Measurements from ENCODE around the gene KRTCAP2.

The KRTCAP2 gene

DNA sequence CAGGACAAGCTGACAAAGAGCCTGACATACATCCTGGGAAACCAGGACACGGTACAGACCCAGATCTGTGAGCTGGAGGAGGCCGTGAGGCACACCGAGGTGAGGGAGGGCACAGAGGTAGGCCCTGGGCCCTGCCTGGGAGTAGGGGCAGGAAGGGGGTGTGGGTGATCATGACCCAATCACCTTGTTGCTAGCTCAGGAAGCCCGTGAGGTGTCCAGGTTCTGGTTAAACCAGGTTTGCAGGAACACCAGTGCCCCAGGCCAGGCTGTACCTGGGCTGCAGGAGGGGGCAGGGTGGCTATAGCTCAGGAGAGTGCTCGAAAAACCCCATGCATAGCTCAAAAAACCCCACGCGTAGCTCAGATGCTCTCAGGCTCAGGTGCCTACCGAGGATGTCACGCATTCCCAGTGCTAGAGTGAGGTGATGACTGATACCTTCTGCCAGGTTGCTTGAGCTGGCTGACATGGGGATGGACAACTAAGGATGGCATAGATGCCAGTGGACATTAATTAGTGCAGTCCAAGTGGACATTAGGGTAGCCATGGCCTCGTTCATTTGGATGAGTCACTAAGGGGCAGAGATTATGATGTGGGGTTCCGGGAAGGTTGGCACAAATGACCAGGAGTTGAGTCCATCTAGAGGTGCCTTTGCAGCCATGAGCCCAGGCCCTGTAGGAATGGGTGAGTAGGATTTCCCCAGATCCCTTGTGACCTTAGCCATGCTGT, 4.3 kb upstream of the KRTCAP2 start:
- no peaks in the 10 kb centered on the region for H3K27me3 ChIP-seq (replicated peaks in 2 of 5; ENCODE audit: control insufficient read depth in 4 of 5, insufficient read depth in 5 of 5, low read length in 4 of 5)
- 87% methylated on average over 10 of the region's 11 CpGs for WGBS (ENCODE audit: insufficient coverage)
- ChIA-PET CTCF (interaction anchor here (0.7 to 9.5 kb wide), 16 partner anchors 10 to 415 kb away, joined by 3 to 130 read pairs (median 4); partner anchors contain the start of genes FDPS, MTX1 and THBS3), POLR2A (no interaction called here)
- H3K4me1 ChIP-seq (ENCODE audit: control extremely low read depth in 1 of 4, control insufficient read depth in 4 of 4, insufficient read depth in 4 of 4, low read length in 3 of 4), result peaks cover 0 to 42% (median 34%) of the 10 kb centered on the region in 4 experiments
- no peaks in the 10 kb centered on the region for H3K9me3 ChIP-seq (ENCODE audit: control extremely low read depth in 1 of 5, control insufficient read depth in 4 of 5, insufficient read depth in 2 of 5, low read depth in 1 of 5, low read length in 4 of 5)
- no peak overlapping the region for H3K4me3 ChIP-seq (ENCODE audit: control insufficient read depth in 1 of 7, extremely low read depth in 1 of 7, insufficient read depth in 4 of 7, low read depth in 2 of 7, low read length in 6 of 7)
- no peak for DNase-seq
- peaks cover 7 to 53% (median 19%) of the 10 kb centered on the region in 4 experiments for H3K36me3 ChIP-seq (ENCODE audit: control insufficient read depth in 4 of 4, insufficient read depth in 4 of 4, low read length in 3 of 4)
- H3K27ac ChIP-seq (ENCODE audit: insufficient read depth in 1 of 2, low read depth in 1 of 2, low read length in 2 of 2, poor library complexity in 1 of 2, severe bottlenecking in 2 of 2), result no peak overlapping the region

DNA sequence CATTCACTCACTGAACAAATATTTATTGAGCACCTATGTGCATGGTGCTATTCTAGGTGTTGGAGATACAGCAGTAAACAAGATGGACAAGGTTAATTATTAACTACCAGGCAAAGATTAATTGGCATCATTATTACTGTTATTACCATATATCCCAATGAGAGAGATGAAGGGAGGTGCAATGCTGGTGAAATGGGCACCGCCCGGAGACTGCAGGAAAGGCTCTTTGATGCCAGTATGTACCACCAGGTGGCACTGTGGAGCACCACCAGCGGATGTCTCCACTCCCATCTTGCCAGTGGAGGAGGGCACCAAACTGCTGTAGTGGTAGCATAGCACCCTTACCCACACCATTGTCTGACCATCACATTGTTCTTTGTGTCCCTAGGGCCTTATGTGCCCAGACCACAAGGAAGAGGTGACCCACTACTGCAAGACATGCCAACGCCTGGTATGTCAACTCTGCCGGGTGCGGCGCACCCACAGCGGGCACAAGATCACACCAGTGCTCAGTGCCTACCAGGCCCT, 3.5 kb upstream of the KRTCAP2 start:
- Histone ChIP-seq H3K4me1 (ENCODE audit: control extremely low read depth in 1 of 4, control insufficient read depth in 4 of 4, insufficient read depth in 4 of 4, low read length in 3 of 4) (peaks cover 0 to 47% (median 40%) of the 10 kb centered on the region in 4 experiments), H3K27me3 (replicated peaks in 2 of 5; ENCODE audit: control insufficient read depth in 4 of 5, insufficient read depth in 5 of 5, low read length in 4 of 5) (no peaks in the 10 kb centered on the region), H3K36me3 (ENCODE audit: control insufficient read depth in 4 of 4, insufficient read depth in 4 of 4, low read length in 3 of 4) (peaks cover 7 to 46% (median 19%) of the 10 kb centered on the region in 4 experiments), H3K27ac (ENCODE audit: insufficient read depth in 1 of 2, low read depth in 1 of 2, low read length in 2 of 2, poor library complexity in 1 of 2, severe bottlenecking in 2 of 2) (no peak overlapping the region), H3K4me3 (ENCODE audit: control insufficient read depth in 1 of 7, extremely low read depth in 1 of 7, insufficient read depth in 4 of 7, low read depth in 2 of 7, low read length in 6 of 7) (no peak overlapping the region), H3K9me3 (ENCODE audit: control extremely low read depth in 1 of 5, control insufficient read depth in 4 of 5, insufficient read depth in 2 of 5, low read depth in 1 of 5, low read length in 4 of 5) (no peaks in the 10 kb centered on the region)
- ChIA-PET POLR2A (no interaction called here), CTCF (interaction anchor here (0.7 to 11.0 kb wide), 15 partner anchors 18 to 132 kb away, joined by 3 to 258 read pairs (median 5); partner anchors contain the start of genes FDPS, MTX1 and THBS3)
- peak; percentile 75 to 88 (median 80) for DNase-seq
- WGBS (ENCODE audit: insufficient coverage), result 67% methylated on average over 8 of the region's 8 CpGs

DNA sequence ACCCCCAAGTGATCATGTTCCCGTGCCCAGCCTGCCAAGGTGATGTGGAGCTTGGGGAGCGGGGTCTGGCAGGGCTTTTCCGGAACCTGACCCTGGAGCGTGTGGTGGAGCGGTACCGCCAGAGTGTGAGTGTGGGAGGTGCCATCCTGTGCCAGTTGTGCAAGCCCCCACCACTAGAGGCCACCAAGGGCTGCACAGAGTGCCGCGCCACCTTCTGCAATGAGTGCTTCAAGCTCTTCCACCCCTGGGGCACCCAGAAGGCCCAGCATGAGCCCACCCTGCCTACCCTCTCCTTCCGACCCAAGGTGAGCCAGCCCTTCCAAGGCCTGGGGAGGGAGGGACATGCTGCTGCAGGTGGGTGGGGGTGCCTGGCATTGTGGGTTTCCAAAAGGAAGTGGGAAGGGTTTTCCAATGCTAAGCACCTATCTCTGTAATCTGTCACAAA, 2.8 kb upstream of the KRTCAP2 start:
- Histone ChIP-seq H3K4me3 (ENCODE audit: control insufficient read depth in 1 of 7, extremely low read depth in 1 of 7, insufficient read depth in 4 of 7, low read depth in 2 of 7, low read length in 6 of 7) (no peak overlapping the region), H3K36me3 (ENCODE audit: control insufficient read depth in 4 of 4, insufficient read depth in 4 of 4, low read length in 3 of 4) (peaks cover 7 to 41% (median 19%) of the 10 kb centered on the region in 4 experiments), H3K9me3 (ENCODE audit: control extremely low read depth in 1 of 5, control insufficient read depth in 4 of 5, insufficient read depth in 2 of 5, low read depth in 1 of 5, low read length in 4 of 5) (no peaks in the 10 kb centered on the region), H3K27ac (ENCODE audit: insufficient read depth in 1 of 2, low read depth in 1 of 2, low read length in 2 of 2, poor library complexity in 1 of 2, severe bottlenecking in 2 of 2) (no peak overlapping the region), H3K27me3 (replicated peaks in 2 of 5; ENCODE audit: control insufficient read depth in 4 of 5, insufficient read depth in 5 of 5, low read length in 4 of 5) (no peaks in the 10 kb centered on the region), H3K4me1 (ENCODE audit: control extremely low read depth in 1 of 4, control insufficient read depth in 4 of 4, insufficient read depth in 4 of 4, low read length in 3 of 4) (peaks cover 0 to 47% (median 41%) of the 10 kb centered on the region in 4 experiments)
- ChIA-PET POLR2A (interaction anchor here (0.6 kb wide), 1 partner anchor 32 kb away, joined by 3 read pairs; the partner anchor contains the start of gene THBS3), CTCF (interaction anchor here (0.9 to 11.0 kb wide), 10 partner anchors 10 to 132 kb away, joined by 3 to 258 read pairs (median 6); partner anchors contain the start of genes FDPS, MTX1 and THBS3)
- peak; percentile 38 to 71 (median 70) for DNase-seq
- 86% methylated on average over 5 of the region's 9 CpGs for WGBS (ENCODE audit: insufficient coverage)

DNA sequence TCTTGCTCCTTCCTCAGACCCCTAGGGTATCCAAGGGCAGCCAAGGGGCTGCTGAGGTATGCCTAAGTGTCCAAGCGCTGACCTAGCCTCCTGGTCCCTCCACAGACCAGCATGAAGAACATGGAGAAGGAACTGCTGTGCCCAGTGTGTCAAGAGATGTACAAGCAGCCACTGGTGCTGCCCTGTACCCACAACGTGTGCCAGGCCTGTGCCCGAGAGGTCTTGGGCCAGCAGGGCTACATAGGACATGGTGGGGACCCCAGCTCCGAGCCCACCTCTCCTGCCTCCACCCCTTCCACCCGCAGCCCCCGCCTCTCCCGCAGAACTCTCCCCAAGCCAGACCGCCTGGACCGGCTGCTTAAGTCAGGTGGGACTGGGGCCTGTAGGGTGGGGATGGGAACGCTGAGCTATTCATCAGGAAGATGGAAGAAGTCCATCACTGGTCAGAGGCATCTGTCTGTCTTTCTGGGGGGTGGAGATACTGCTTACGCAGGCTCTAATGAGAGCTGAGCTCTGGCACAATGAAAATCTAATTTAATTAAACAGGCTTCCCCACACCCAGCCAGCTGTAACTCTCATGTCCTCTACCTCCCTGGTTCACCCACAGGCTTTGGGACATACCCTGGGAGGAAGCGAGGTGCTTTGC, 2.3 kb upstream of the KRTCAP2 start:
- no peak overlapping the region for H3K27ac ChIP-seq (ENCODE audit: insufficient read depth in 1 of 2, low read depth in 1 of 2, low read length in 2 of 2, poor library complexity in 1 of 2, severe bottlenecking in 2 of 2)
- 87% methylated on average over 7 of the region's 12 CpGs for WGBS (ENCODE audit: insufficient coverage)
- H3K9me3 ChIP-seq (ENCODE audit: control extremely low read depth in 1 of 5, control insufficient read depth in 4 of 5, insufficient read depth in 2 of 5, low read depth in 1 of 5, low read length in 4 of 5), result no peaks in the 10 kb centered on the region
- H3K4me1 ChIP-seq (ENCODE audit: control extremely low read depth in 1 of 4, control insufficient read depth in 4 of 4, insufficient read depth in 4 of 4, low read length in 3 of 4), result peaks cover 0 to 47% (median 41%) of the 10 kb centered on the region in 4 experiments
- peaks cover 7 to 42% (median 20%) of the 10 kb centered on the region in 4 experiments for H3K36me3 ChIP-seq (ENCODE audit: control insufficient read depth in 4 of 4, insufficient read depth in 4 of 4, low read length in 3 of 4)
- POLR2A ChIA-PET, result interaction anchor here (0.6 to 0.8 kb wide), 3 partner anchors 32 to 52 kb away, joined by 3 read pairs; partner anchors contain the start of gene THBS3
- H3K4me3 ChIP-seq (ENCODE audit: control insufficient read depth in 1 of 7, extremely low read depth in 1 of 7, insufficient read depth in 4 of 7, low read depth in 2 of 7, low read length in 6 of 7), result peak overlapping the region in 5 of 7 experiments; percentile 28 to 95 (median 88)
- no peak for DNase-seq
- CTCF ChIA-PET, result interaction anchor here (0.9 to 11.0 kb wide), 12 partner anchors 9 to 133 kb away, joined by 3 to 258 read pairs (median 6); partner anchors contain the start of genes FDPS, MTX1, SLC50A1 and THBS3
- no peaks in the 10 kb centered on the region for H3K27me3 ChIP-seq (replicated peaks in 2 of 5; ENCODE audit: control insufficient read depth in 4 of 5, insufficient read depth in 5 of 5, low read length in 4 of 5)

DNA sequence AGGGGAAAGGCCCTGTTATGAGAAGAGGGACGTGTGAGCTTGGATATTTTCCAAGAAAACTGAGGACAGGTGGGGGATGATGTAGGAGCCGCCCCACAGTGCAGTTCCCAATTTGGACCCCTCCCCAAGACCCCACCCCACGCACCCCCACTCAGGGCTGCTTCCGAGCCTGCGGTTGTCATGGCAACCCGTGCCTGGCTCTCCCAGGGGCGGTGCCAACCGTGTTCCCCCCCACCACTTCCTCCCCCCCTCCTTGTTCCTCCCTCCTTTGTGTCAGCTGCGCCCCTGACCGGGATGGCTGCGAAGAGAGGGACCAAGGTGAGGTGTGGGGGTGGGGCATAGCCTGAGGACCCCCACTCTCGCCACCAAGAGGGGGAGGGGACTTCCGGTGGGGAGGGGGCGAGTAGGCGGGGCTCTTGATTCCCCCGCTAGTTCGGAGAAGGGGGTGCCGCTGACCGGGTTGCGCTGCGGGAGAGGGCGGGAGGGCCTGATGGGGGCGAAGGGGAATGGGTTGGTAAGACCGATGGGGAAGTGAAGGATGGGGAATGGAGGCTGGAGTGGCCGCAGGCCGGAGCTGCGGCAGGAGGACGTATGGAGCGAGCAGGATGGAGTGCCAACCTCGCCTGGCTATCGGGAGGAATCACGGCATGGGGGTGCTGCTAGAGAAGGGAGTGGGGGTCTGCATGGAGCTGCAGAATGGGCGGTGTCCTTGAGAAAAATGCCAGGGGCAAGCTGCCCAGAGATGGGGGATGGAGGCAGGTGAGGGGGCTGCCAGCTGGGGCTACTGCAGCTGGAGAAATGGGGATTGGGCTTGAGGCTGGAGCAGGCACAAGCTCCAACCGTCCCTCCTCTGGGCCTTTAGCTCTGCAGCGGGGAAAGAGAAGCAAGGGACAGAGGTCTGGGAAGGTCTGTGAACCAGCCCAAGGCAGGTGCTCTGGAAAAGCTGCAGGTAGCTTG, 1.5 kb upstream of the KRTCAP2 start:
- H3K36me3 ChIP-seq (ENCODE audit: control insufficient read depth in 4 of 4, insufficient read depth in 4 of 4, low read length in 3 of 4), result peaks cover 5 to 41% (median 20%) of the 10 kb centered on the region in 4 experiments
- ChIA-PET CTCF (interaction anchor here (0.6 to 11.0 kb wide), 15 partner anchors 8 to 287 kb away, joined by 3 to 258 read pairs (median 5); partner anchors contain the start of genes MTX1, SLC50A1 and THBS3), POLR2A (interaction anchor here (0.6 to 0.8 kb wide), 3 partner anchors 44 to 1293 kb away, joined by 3 to 4 read pairs (median 3); no protein-coding TSS in a partner anchor)
- WGBS (ENCODE audit: insufficient coverage), result 12% methylated on average over 14 of the region's 35 CpGs
- H3K27me3 ChIP-seq (replicated peaks in 2 of 5; ENCODE audit: control insufficient read depth in 4 of 5, insufficient read depth in 5 of 5, low read length in 4 of 5), result no peaks in the 10 kb centered on the region
- no peaks in the 10 kb centered on the region for H3K9me3 ChIP-seq (ENCODE audit: control extremely low read depth in 1 of 5, control insufficient read depth in 4 of 5, insufficient read depth in 2 of 5, low read depth in 1 of 5, low read length in 4 of 5)
- H3K4me1 ChIP-seq (ENCODE audit: control extremely low read depth in 1 of 4, control insufficient read depth in 4 of 4, insufficient read depth in 4 of 4, low read length in 3 of 4), result peaks cover 0 to 47% (median 41%) of the 10 kb centered on the region in 4 experiments
- peak overlapping the region; percentile 33 to 95 (median 88) for H3K4me3 ChIP-seq (ENCODE audit: control insufficient read depth in 1 of 7, extremely low read depth in 1 of 7, insufficient read depth in 4 of 7, low read depth in 2 of 7, low read length in 6 of 7)
- H3K27ac ChIP-seq (ENCODE audit: insufficient read depth in 1 of 2, low read depth in 1 of 2, low read length in 2 of 2, poor library complexity in 1 of 2, severe bottlenecking in 2 of 2), result no peak overlapping the region
- peak; percentile 42 to 70 (median 66) for DNase-seq

All from common myeloid progenitor, CD34-positive (primary cell).